IMR-90 (cell line): ENCODE measurements around the gene SLC22A16. TPM values are rescaled to one million over a fixed set of nuclear protein-coding genes. Genes with fewer than 3 reads are reported as not detected.

Experiments
- ATAC-seq: fragments of 200-7000 bp; cut with Tn5 transposase; 2 replicates; pipeline ENCODE4 v1.9.1; 2020; ENCODE audit warnings: low read depth, mild to moderate bottlenecking, moderate library complexity
- BruUV-seq: library from RNA; stranded (reverse); fragments of 400-500 nt; replicated peaks from 2 replicates; lab custom pipeline; 2021; lab: Mats Ljungman, UMichigan
- CTCF ChIA-PET: fragments of 300-600 bp; formaldehyde crosslinking; extraction: SDS; loops from one replicate; lab custom pipeline; 2021; ENCODE audit warnings: antibody characterized with exemption; lab: Yijun Ruan, JAX
- POLR2A ChIA-PET: fragments of 300-600 bp; sonication (Branson Sonifier 250); formaldehyde crosslinking; loops from one replicate; lab custom pipeline; 2022; ENCODE audit warnings: antibody characterized with exemption; ENCODE audit not compliant: unreplicated experiment; lab: Charles Lee
- DNase-seq: peaks from one replicate; pipeline ENCODE4 v3.0.0; 2013
- H2AFZ ChIP-seq: replicated peaks from 2 replicates; pipeline ENCODE3; 2013; ENCODE audit warnings: low read length, mild to moderate bottlenecking; ENCODE audit not compliant: poor library complexity
- H2AK5ac ChIP-seq: 2 replicates; pipeline ENCODE4 v1.6.1; 2013; ENCODE audit warnings: low read depth, low read length, inconsistent platforms
- H2AK9ac ChIP-seq: replicated peaks from 2 replicates; pipeline ENCODE3; 2013; ENCODE audit warnings: mild to moderate bottlenecking, low read depth, low read length, moderate library complexity; ENCODE audit not compliant: poor library complexity
- H2BK120ac ChIP-seq: 2 replicates; pipeline ENCODE4 v1.6.1; 2013; ENCODE audit warnings: low read depth, low read length, inconsistent platforms
- H2BK15ac ChIP-seq: 3 replicates; pipeline ENCODE4 v1.6.1; 2013; ENCODE audit warnings: low read depth, low read length, inconsistent platforms
- H2BK20ac ChIP-seq: 2 replicates; pipeline ENCODE4 v1.6.1; 2013; ENCODE audit warnings: low read depth, mild to moderate bottlenecking, inconsistent platforms, low read length, moderate library complexity
- H2BK5ac ChIP-seq: 2 replicates; pipeline ENCODE4 v1.6.1; 2013; ENCODE audit warnings: mild to moderate bottlenecking, low read depth, low read length, inconsistent platforms; ENCODE audit not compliant: poor library complexity, severe bottlenecking
- H3K14ac ChIP-seq: replicated peaks from 2 replicates; pipeline ENCODE4 v1.6.1; 2013; ENCODE audit warnings: low read depth, low read length, inconsistent platforms
- H3K18ac ChIP-seq: 2 replicates; pipeline ENCODE4 v1.6.1; 2013; ENCODE audit warnings: low read depth, low read length, control low read depth
- H3K23ac ChIP-seq: 2 replicates; pipeline ENCODE4 v1.6.1; 2013; ENCODE audit warnings: low read depth, low read length, inconsistent platforms
- H3K27ac ChIP-seq: 2 replicates; pipeline ENCODE4 v1.5.1; 2013; ENCODE audit warnings: mild to moderate bottlenecking, control low read depth, low read length; ENCODE audit not compliant: insufficient read depth
- H3K27me3 ChIP-seq: 2 replicates; pipeline ENCODE4 v1.6.1; 2013; ENCODE audit warnings: low read length; ENCODE audit not compliant: control insufficient read depth, insufficient read depth
- H3K36me3 ChIP-seq: 2 replicates; pipeline ENCODE4 v1.6.1; 2013; ENCODE audit warnings: low read length, mixed read lengths; ENCODE audit not compliant: control insufficient read depth, insufficient read depth
- H3K4ac ChIP-seq: 2 replicates; pipeline ENCODE4 v1.6.1; 2013; ENCODE audit warnings: low read depth, low read length, inconsistent platforms
- H3K4me1 ChIP-seq: 2 replicates; pipeline ENCODE4 v1.6.1; 2013; ENCODE audit warnings: low read length, mixed read lengths; ENCODE audit not compliant: control insufficient read depth, insufficient read depth
- H3K4me2 ChIP-seq: 2 replicates; pipeline ENCODE4 v1.6.1; 2013; ENCODE audit warnings: low read depth, mild to moderate bottlenecking, control low read depth, low read length, moderate library complexity
- H3K4me3 ChIP-seq: 2 replicates; pipeline ENCODE4 v1.5.1; 2013; ENCODE audit warnings: low read depth, mild to moderate bottlenecking, control low read depth, low read length, moderate library complexity; ENCODE audit not compliant: insufficient read depth
- H3K56ac ChIP-seq: 2 replicates; pipeline ENCODE4 v1.6.1; 2013; ENCODE audit warnings: low read length, inconsistent platforms; ENCODE audit not compliant: insufficient read depth; ENCODE audit errors: extremely low read depth
- H3K79me1 ChIP-seq, 2 experiments: 2 replicates each; pipeline ENCODE4 v1.6.1; 2013; ENCODE audit warnings: low read length in 2 of 2, inconsistent platforms in 1 of 2, low read depth in 1 of 2
- H3K9ac ChIP-seq: 2 replicates; pipeline ENCODE4 v1.6.1; 2013; ENCODE audit warnings: low read depth, low read length, control low read depth
- H3K9me1 ChIP-seq: 2 replicates; pipeline ENCODE4 v1.6.1; 2013; ENCODE audit warnings: low read length, inconsistent platforms; ENCODE audit not compliant: insufficient read depth
- H3K9me3 ChIP-seq: 2 replicates; pipeline ENCODE4 v1.6.1; 2013; ENCODE audit warnings: low read length; ENCODE audit not compliant: control insufficient read depth, insufficient read depth
- H4K20me1 ChIP-seq: 2 replicates; pipeline ENCODE4 v1.6.1; 2013; ENCODE audit warnings: low read length, inconsistent platforms; ENCODE audit not compliant: insufficient read depth
- H4K5ac ChIP-seq: 2 replicates; pipeline ENCODE4 v1.6.1; 2013; ENCODE audit warnings: mild to moderate bottlenecking, low read depth, low read length, control low read depth
- H4K8ac ChIP-seq, 2 experiments: 2 replicates each; pipeline ENCODE4 v1.6.1; 2013; ENCODE audit warnings: low read depth in 2 of 2, low read length in 2 of 2, control low read depth in 1 of 2, inconsistent platforms in 1 of 2
- H4K91ac ChIP-seq: 2 replicates; pipeline ENCODE4 v1.6.1; 2013; ENCODE audit warnings: low read depth, low read length, inconsistent platforms; ENCODE audit not compliant: insufficient read depth
- CEBPB ChIP-seq: IDR thresholded peaks from 2 replicates; pipeline ENCODE4 v1.6.1; 2012; ENCODE audit warnings: low read depth, low read length, improper control_type of control experiment
- RFX5 ChIP-seq: IDR thresholded peaks from 2 replicates; pipeline ENCODE4 v1.8.0; 2012; ENCODE audit warnings: low read depth, mild to moderate bottlenecking, low read length, moderate library complexity
- WGBS, 2 experiments: methylation state at CpG; one replicate each; pipeline versions ENCODE4 v1.1.5 to v1.1.7; 2013; ENCODE audit warnings: missing lambda C conversion rate in 2 of 2; ENCODE audit not compliant: insufficient read length in 1 of 2; ENCODE audit errors: extremely low coverage in 2 of 2; 5-methylcytosine and 5-hydroxymethylcytosine counted together
- dilution Hi-C: fragments of 300-500 bp; cut with HindIII; formaldehyde crosslinking; loops from one replicate; pipeline ENCODE4 v1.14.3; 2018; ENCODE audit warnings: low sequenced_read_pairs; ENCODE audit not compliant: unreplicated experiment
- in situ Hi-C: fragments of 300-500 bp; cut with MboI; formaldehyde crosslinking; loops from 3 replicates; pipeline ENCODE4 v1.14.3; 2019; ENCODE audit warnings: low sequenced_read_pairs, inconsistent platforms, mixed read lengths
- intact Hi-C: fragments of 100-400 bp; cut with micrococcal nuclease; formaldehyde crosslinking; loops from 2 replicates; pipeline ENCODE4 v1.10.0; 2022
- polyA plus RNA-seq, 3 experiments: library from polyadenylated mRNA; depleted of rRNA; stranded (reverse); fragments of >200 nt; gene quantifications; 2 replicates each; pipeline ENCODE4 v1.2.3, GENCODE V29; 2012; ENCODE audit warnings: low replicate concordance in 1 of 3
- total RNA-seq: library from RNA; depleted of rRNA; stranded (reverse); fragments of >200 nt; gene quantifications from 2 replicates; pipeline ENCODE4 v1.2.3, GENCODE V29; 2012

SLC22A16 gene
- total and polyA plus RNA-seq, 2 of the 4 experiments (the other 2 are of a cell fraction) = not detected

- Histone ChIP-seq H4K20me1 (no peaks in the 10 kb centered on the region), H2AK9ac (no peak overlapping the region), H3K9me1 (no peaks in the 10 kb centered on the region), H3K4me2 (no peak overlapping the region), H3K9me3 (no peaks in the 10 kb centered on the region), H3K9ac (no peak overlapping the region), H3K18ac (no peak overlapping the region), H3K14ac (no peak overlapping the region), H3K4me1 (no peaks in the 10 kb centered on the region), H3K79me1 (no peaks in the 10 kb centered on the region), H4K91ac (no peak overlapping the region), H3K4ac (no peak overlapping the region), H3K56ac (no peak overlapping the region), H3K23ac (no peak overlapping the region), H2BK5ac (no peak overlapping the region), H2BK15ac (no peak overlapping the region), H2BK20ac (no peak overlapping the region), H2AK5ac (no peak overlapping the region), H3K36me3 (no peaks in the 10 kb centered on the region), H4K8ac (no peak overlapping the region), H3K27ac (no peak overlapping the region), H3K4me3 (no peak overlapping the region), H2BK120ac (no peak overlapping the region), H3K27me3 (peaks cover 6% of the 10 kb centered on the region), H4K5ac (no peak overlapping the region), H2AFZ (no peak overlapping the region)
- WGBS, 2 experiments = no CpG with 5 or more reads among the region's 2 CpGs
- in situ Hi-C loops (loop anchor here (5.0 kb wide), 2 partner anchors 338 to 688 kb away; no protein-coding TSS in a partner anchor), dilution Hi-C loops (no loop called here), intact Hi-C loops (loop anchor here (1.0 to 2.0 kb wide), 4 partner anchors 212 to 864 kb away; no protein-coding TSS in a partner anchor)
- POLR2A ChIA-PET = no interaction called here
- TF ChIP-seq RFX5 = no peak
- no peak for TF ChIP-seq CEBPB
- CTCF ChIA-PET = interaction anchor here (0.6 to 4.2 kb wide), 4 partner anchors 14 to 350 kb away, joined by 3 to 27 read pairs (median 11); no protein-coding TSS in a partner anchor
- ATAC-seq = no peak
- BruUV-seq = no TSS peak
- DNase-seq = no peak
Observed at GRCh38 chr6:110390404-110390803, 86.0 kb downstream of the SLC22A16 start.
